Breast epithelium (tissue), 3 donors: Measurements from ENCODE around the gene CABCOCO1.

ENCODE experiments used
- CTCF ChIP-seq, 3 donors: fragments of 450-650 bp; IDR thresholded peaks; one replicate each; pipeline ENCODE4 v1.5.1; 2016 to 2017; ENCODE audit warnings: antibody characterized with exemption in 3 of 3, mild to moderate bottlenecking in 3 of 3, moderate library complexity in 3 of 3
- POLR2A ChIP-seq: fragments of 450-650 bp; IDR thresholded peaks from one replicate; pipeline ENCODE4 v1.6.1; 2016; ENCODE audit warnings: antibody characterized with exemption, mild to moderate bottlenecking, moderate library complexity

- TF ChIP-seq CTCF (IDR thresholded peaks at IDR 0.05) (no peak), POLR2A (no peak)
Measured at GRCh38 chr10:61793760-61794703, 131.3 kb downstream of the CABCOCO1 start.
